Neural progenitor cell (in vitro differentiated cells): ENCODE results near the gene MKRN2OS.

Source experiments
- EZH2 ChIP-seq: fragments of 200-600 bp; sonication (generic); IDR thresholded peaks from 2 replicates; pipeline ENCODE4 v1.6.1; 2017; ENCODE audit warnings: antibody characterized with exemption, mild to moderate bottlenecking, moderate library complexity
- TF ChIP-seq, protein P1 (sequence below): fragments of 200-600 bp; sonication (generic); IDR thresholded peaks from 2 replicates; pipeline ENCODE4 v1.5.1; 2017; ENCODE audit warnings: antibody characterized with exemption, mild to moderate bottlenecking

DNA sequence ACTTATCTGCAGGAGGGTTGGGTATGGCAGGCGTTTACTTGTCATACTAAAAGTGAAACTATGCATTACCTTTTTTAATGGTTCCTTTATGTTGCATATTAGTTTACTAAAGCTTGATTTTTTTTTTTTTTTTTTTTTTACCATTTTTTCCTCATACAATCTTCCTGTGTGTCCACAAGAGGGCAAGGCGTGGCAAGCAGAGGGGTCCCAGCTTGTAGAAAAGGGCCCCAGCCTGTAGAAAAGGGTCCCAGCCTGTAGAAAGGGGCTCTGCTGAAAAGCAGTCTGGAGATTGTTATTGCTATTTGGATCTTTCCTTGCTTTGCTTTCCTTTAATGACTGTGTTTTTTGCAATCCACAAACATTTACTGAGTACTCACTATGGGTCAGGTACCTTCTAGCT is 33.4 kb upstream of the MKRN2OS start:
- TF ChIP-seq, protein P1, sequence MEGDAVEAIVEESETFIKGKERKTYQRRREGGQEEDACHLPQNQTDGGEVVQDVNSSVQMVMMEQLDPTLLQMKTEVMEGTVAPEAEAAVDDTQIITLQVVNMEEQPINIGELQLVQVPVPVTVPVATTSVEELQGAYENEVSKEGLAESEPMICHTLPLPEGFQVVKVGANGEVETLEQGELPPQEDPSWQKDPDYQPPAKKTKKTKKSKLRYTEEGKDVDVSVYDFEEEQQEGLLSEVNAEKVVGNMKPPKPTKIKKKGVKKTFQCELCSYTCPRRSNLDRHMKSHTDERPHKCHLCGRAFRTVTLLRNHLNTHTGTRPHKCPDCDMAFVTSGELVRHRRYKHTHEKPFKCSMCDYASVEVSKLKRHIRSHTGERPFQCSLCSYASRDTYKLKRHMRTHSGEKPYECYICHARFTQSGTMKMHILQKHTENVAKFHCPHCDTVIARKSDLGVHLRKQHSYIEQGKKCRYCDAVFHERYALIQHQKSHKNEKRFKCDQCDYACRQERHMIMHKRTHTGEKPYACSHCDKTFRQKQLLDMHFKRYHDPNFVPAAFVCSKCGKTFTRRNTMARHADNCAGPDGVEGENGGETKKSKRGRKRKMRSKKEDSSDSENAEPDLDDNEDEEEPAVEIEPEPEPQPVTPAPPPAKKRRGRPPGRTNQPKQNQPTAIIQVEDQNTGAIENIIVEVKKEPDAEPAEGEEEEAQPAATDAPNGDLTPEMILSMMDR, result peak; percentile 5
- TF ChIP-seq EZH2, result no peak
